Colonic mucosa (tissue), 4 donors: Measurements from ENCODE around the gene BACE1-AS. TPM values are rescaled to one million over a fixed set of nuclear protein-coding genes. Genes with fewer than 3 reads are reported as not detected.

Experiments
- DNase-seq: peaks from one replicate; pipeline ENCODE4 v3.0.0-alpha.2; 2020
- H3K27ac ChIP-seq: fragments of 200-600 bp; one replicate; pipeline ENCODE4 v1.8.0; 2021
- H3K27me3 ChIP-seq: fragments of 200-600 bp; one replicate; pipeline ENCODE4 v1.8.0; 2021
- H3K36me3 ChIP-seq: fragments of 200-600 bp; one replicate; pipeline ENCODE4 v1.8.0; 2021
- H3K4me1 ChIP-seq: fragments of 200-600 bp; one replicate; pipeline ENCODE4 v1.8.0; 2021; ENCODE audit warnings: mild to moderate bottlenecking
- H3K4me3 ChIP-seq: fragments of 200-600 bp; one replicate; pipeline ENCODE4 v1.8.0; 2021
- H3K9ac ChIP-seq, 2 donors: one replicate each; pipeline ENCODE4 v1.7.0; 2013; ENCODE audit warnings: control low read depth in 2 of 2, low read depth in 2 of 2, low read length in 2 of 2
- H3K9me3 ChIP-seq: fragments of 200-600 bp; one replicate; pipeline ENCODE4 v1.8.0; 2021
- intact Hi-C: fragments of 100-400 bp; cut with DNase I; formaldehyde crosslinking; loops from one replicate; pipeline ENCODE4 v1.14.1; 2022
- total RNA-seq, 2 donors: library from RNA; stranded (reverse); fragmentation: NEBNext Ultra II Directional in 1 of 2; extraction: Animal tissue kit (Norgen Biotek cat#: 25700) in 1 of 2; gene quantifications; one replicate each; pipeline ENCODE4 v1.2.1, GENCODE V29; 2021
- TF ChIP-seq, protein P1 (sequence below): fragments of 200-600 bp; IDR thresholded peaks from one replicate; pipeline ENCODE4 v1.8.0; 2022; ENCODE audit warnings: antibody characterized with exemption, mild to moderate bottlenecking
- donor health status: healthy.
- donor health status: DM: no; HTN: no; CAD: no.
- donor health status: DM: no; HTN: no; CAD: no.

The BACE1-AS gene
- total RNA-seq, 2 donors from 2014 or later = 5.1 to 5.9 TPM

DNA sequence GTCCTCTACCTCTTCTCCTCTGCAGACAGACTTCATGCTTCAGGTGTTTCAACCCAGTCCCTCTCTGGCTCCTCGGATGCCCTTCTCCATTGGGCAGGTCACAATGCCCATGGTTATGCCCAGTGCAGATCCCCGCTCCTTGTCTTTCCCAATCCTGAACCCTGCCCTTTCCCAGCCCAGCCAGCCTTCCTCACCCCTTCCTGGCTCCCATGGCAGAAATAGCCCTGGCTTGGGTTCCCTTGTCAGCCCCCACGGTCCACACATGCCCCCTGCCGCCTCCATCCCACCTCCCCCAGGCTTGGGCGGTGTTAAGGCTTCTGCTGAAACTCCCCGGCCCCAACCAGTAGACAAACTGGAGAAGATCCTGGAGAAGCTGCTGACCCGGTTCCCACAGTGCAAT, 9.3 kb upstream of the BACE1-AS start:
- no peak for DNase-seq
- Histone ChIP-seq H3K27ac (no peak overlapping the region), H3K4me1 (no peaks in the 10 kb centered on the region), H3K27me3 (no peaks in the 10 kb centered on the region), H3K9me3 (no peaks in the 10 kb centered on the region), H3K36me3 (no peaks in the 10 kb centered on the region), H3K9ac (no peak overlapping the region), H3K4me3 (no peak overlapping the region)
- TF ChIP-seq, protein P1, sequence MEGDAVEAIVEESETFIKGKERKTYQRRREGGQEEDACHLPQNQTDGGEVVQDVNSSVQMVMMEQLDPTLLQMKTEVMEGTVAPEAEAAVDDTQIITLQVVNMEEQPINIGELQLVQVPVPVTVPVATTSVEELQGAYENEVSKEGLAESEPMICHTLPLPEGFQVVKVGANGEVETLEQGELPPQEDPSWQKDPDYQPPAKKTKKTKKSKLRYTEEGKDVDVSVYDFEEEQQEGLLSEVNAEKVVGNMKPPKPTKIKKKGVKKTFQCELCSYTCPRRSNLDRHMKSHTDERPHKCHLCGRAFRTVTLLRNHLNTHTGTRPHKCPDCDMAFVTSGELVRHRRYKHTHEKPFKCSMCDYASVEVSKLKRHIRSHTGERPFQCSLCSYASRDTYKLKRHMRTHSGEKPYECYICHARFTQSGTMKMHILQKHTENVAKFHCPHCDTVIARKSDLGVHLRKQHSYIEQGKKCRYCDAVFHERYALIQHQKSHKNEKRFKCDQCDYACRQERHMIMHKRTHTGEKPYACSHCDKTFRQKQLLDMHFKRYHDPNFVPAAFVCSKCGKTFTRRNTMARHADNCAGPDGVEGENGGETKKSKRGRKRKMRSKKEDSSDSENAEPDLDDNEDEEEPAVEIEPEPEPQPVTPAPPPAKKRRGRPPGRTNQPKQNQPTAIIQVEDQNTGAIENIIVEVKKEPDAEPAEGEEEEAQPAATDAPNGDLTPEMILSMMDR = no peak
- intact Hi-C loops = no loop called here

DNA sequence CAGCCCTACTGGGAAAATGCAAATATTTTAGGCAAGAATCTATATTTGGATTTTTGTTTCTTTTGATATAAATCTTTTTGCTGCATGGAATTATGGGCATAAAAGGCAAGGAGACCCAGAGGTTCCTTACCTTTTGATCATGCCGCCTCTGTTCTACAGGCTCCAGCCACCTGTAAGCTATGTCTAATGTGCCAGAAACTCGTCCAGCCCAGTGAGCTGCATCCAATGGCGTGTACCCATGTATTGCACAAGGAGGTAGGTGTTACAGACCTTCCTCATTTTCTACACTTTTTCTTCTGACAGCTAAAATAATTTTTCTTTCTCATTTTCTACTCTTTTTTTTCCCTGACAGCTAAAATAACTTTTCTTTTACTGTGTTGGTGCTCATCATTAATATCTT, 8.2 kb upstream of the BACE1-AS start:
- no peaks in the 10 kb centered on the region for H3K27me3 ChIP-seq
- H3K4me1 ChIP-seq = no peaks in the 10 kb centered on the region
- no peak overlapping the region for H3K27ac ChIP-seq
- no peak overlapping the region for H3K4me3 ChIP-seq
- no peak for DNase-seq
- no peaks in the 10 kb centered on the region for H3K9me3 ChIP-seq
- H3K36me3 ChIP-seq = no peaks in the 10 kb centered on the region
- intact Hi-C loops = no loop called here
- TF ChIP-seq, protein P1 = no peak
- no peak overlapping the region for H3K9ac ChIP-seq

DNA sequence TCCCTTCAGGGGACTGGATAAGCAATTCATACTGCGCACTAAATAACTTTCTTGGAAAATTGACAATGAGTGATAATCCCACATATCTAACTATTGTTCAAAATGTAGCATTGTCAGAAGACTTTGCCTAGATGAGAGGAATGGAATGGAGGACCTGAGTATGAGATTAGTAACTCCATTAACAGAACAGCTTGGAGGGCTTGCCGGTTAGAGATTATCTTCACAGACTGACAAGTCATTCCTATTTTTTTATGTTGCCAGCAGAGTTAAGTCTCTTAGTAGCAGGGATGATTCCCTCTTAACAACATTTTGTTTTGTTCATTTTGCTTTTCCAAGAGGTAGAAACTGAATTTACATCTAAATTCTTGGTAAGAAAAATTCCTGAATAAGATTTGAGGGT, 7.1 kb upstream of the BACE1-AS start:
- no peak for DNase-seq
- intact Hi-C loops = no loop called here
- Histone ChIP-seq H3K4me3 (no peak overlapping the region), H3K27me3 (no peaks in the 10 kb centered on the region), H3K36me3 (no peaks in the 10 kb centered on the region), H3K4me1 (no peaks in the 10 kb centered on the region), H3K27ac (no peak overlapping the region), H3K9me3 (no peaks in the 10 kb centered on the region), H3K9ac (no peak overlapping the region)
- TF ChIP-seq, protein P1 = no peak

DNA sequence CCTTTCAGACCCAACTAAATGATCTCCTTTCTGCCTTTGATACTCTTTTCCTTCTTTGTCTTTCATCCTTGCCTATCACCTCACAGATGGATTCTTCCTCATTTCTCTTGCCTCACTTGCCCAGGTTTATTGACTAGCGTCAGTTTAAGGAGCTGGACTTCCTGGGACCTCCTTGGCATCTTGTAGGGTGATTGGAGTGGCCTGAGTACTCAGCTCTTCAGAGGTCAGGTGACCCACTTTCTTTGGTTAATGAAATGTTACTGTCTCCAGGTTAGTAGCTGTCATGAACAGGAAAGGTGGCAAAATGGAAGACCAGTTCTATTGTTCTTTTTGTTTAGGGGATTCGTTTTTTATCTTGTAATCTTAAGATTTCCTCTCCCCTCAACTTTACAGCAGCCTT, 4.6 kb upstream of the BACE1-AS start:
- H3K9me3 ChIP-seq = no peaks in the 10 kb centered on the region
- no peak overlapping the region for H3K4me3 ChIP-seq
- DNase-seq = no peak
- H3K36me3 ChIP-seq = no peaks in the 10 kb centered on the region
- no peaks in the 10 kb centered on the region for H3K4me1 ChIP-seq
- TF ChIP-seq, protein P1 = no peak
- H3K27me3 ChIP-seq = no peaks in the 10 kb centered on the region
- H3K27ac ChIP-seq = no peak overlapping the region
- intact Hi-C loops = no loop called here
- H3K9ac ChIP-seq = no peak overlapping the region

DNA sequence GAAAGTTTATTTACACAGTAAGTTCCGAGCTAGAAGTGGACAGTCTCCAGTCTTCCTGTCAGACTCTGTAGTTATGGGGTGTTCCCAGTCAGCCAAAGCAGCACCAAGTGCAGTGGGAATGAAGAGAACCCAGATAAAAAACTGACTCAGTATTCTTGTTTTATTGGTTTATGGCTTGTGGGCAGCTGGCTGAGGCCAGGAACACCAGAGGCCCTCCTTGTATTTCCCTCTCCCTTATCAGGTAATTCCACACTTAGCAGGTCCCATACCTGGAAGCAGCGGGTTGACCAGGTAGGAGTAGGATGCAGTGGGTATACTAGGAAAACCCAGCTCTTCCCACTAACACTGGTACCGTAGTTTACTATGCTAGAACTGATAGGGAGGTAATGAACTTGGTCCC, 3.5 kb upstream of the BACE1-AS start:
- Histone ChIP-seq H3K27me3 (no peaks in the 10 kb centered on the region), H3K9me3 (no peaks in the 10 kb centered on the region), H3K4me3 (no peak overlapping the region), H3K27ac (no peak overlapping the region), H3K4me1 (no peaks in the 10 kb centered on the region), H3K36me3 (no peaks in the 10 kb centered on the region), H3K9ac (no peak overlapping the region)
- TF ChIP-seq, protein P1 = no peak
- intact Hi-C loops = no loop called here
- no peak for DNase-seq

DNA sequence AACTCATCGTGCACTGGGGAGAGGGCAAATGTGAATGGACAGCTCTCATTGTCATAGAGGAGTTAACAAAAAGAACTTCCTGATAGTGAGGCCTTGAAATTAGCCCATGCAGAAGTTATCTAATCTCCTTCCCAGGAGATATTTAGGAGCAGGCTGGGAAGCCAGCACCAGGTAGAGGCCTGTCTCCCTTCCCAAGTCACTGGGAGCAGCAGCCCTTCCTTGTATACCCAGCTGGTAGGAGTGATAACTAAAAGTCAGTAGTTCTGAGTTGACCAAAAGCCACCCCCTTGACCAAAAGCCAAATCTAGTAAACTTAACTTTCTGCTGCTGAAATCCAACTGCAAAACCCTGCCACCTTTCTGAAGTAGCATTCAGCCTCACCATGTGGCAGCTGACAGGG, 1.4 kb upstream of the BACE1-AS start:
- H3K36me3 ChIP-seq = no peaks in the 10 kb centered on the region
- no peak overlapping the region for H3K9ac ChIP-seq
- intact Hi-C loops = no loop called here
- no peaks in the 10 kb centered on the region for H3K9me3 ChIP-seq
- H3K27me3 ChIP-seq = no peaks in the 10 kb centered on the region
- no peak overlapping the region for H3K4me3 ChIP-seq
- DNase-seq = no peak
- H3K4me1 ChIP-seq = no peaks in the 10 kb centered on the region
- TF ChIP-seq, protein P1 = no peak
- H3K27ac ChIP-seq = no peak overlapping the region
